Lower leg skin (tissue), 3 donors: Measurements from ENCODE around the gene COL4A2.

Experiments
- CTCF ChIP-seq, 3 donors: fragments of 450-650 bp; IDR thresholded peaks; one replicate each; pipeline ENCODE4 v1.5.1; 2016; ENCODE audit warnings: antibody characterized with exemption in 3 of 3, mild to moderate bottlenecking in 3 of 3, moderate library complexity in 2 of 3
- POLR2A ChIP-seq, 2 donors: fragments of 450-650 bp; IDR thresholded peaks; one replicate each; pipeline ENCODE4 v1.6.1; 2016 to 2017; ENCODE audit warnings: antibody characterized with exemption in 2 of 2, mild to moderate bottlenecking in 1 of 2, moderate library complexity in 1 of 2

- no peak for TF ChIP-seq CTCF (IDR thresholded peaks at IDR 0.05)
- TF ChIP-seq POLR2A (IDR thresholded peaks at IDR 0.05), result no peak
These were observed 64.7 kb downstream of the COL4A2 start for GRCh38 chr13:110371550-110372465.
